Brain microvascular endothelial cell (primary cell): ENCODE measurements around the gene LAPTM4A.
A peak's percentile ranks its signal among the peaks of the same experiment; 100 is the strongest.

Experiments used
- DNase-seq: peaks from one replicate; pipeline ENCODE4 v3.0.0-alpha.2; 2020
- H3K27ac ChIP-seq: fragments of 250-450 bp; sonication (Bioruptor Pico); 2 replicates; pipeline ENCODE4 v1.5.1; 2020; ENCODE audit warnings: mild to moderate bottlenecking, moderate library complexity
- H3K27me3 ChIP-seq: fragments of 250-450 bp; sonication (Bioruptor Pico); replicated peaks from 2 replicates; pipeline ENCODE4 v1.5.1; 2020; ENCODE audit warnings: mild to moderate bottlenecking
- H3K36me3 ChIP-seq: fragments of 250-450 bp; sonication (Bioruptor Pico); replicated peaks from 2 replicates; pipeline ENCODE4 v1.5.1; 2020; ENCODE audit warnings: mild to moderate bottlenecking
- H3K4me3 ChIP-seq: 2 replicates; pipeline ENCODE4 v1.5.1; 2011; ENCODE audit warnings: low read depth, mild to moderate bottlenecking, control low read depth, low read length, moderate library complexity
- CTCF ChIP-seq: IDR thresholded peaks from 2 replicates; pipeline ENCODE4 v1.5.1; 2011; ENCODE audit warnings: low read depth, mild to moderate bottlenecking, moderate library complexity, low read length, control low read depth, inconsistent platforms; ENCODE audit errors: missing control alignments
- in situ Hi-C: cut with HindIII; loops from 2 replicates; pipeline ENCODE4 v1.10.0; 2017; ENCODE audit warnings: low sequenced_read_pairs, low pct_ligation_motif_present

Gene LAPTM4A

DNA sequence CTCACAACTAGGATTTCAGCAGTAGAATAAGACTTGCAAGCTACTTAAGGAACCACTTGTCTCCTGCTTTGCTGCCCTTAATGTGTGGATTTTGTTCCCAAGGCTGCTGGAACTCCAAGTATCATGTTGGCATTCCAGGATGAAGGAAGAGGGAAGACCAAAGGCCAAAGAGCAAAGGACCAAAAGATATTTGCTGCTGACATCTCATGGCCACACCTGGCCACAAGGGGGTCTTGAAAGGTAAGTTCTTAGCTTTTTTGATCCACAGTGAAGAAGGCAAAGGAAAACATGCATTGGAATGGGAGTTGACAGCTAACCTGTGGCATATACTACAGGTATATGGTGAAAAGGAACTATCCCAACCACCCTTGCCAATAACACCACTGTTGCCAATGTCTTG is 35.1 kb downstream of the LAPTM4A start:
- Histone ChIP-seq H3K27me3 (no peaks in the 10 kb centered on the region), H3K36me3 (no peaks in the 10 kb centered on the region), H3K27ac (no peak overlapping the region), H3K4me3 (no peak overlapping the region)
- no peak for DNase-seq
- in situ Hi-C loops, result no loop called here
- no peak for TF ChIP-seq CTCF

GRCh38 chr2:20015482-20016083 is 35.8 kb downstream of the LAPTM4A start:
- peak; percentile 12 for DNase-seq
- Histone ChIP-seq H3K27me3 (no peaks in the 10 kb centered on the region), H3K4me3 (no peak overlapping the region), H3K27ac (no peak overlapping the region), H3K36me3 (no peaks in the 10 kb centered on the region)
- peak; percentile 40 for TF ChIP-seq CTCF
- in situ Hi-C loops, result no loop called here

- Histone ChIP-seq H3K4me3 (peak overlapping the region; percentile 55), H3K27ac (no peak overlapping the region), H3K36me3 (no peaks in the 10 kb centered on the region), H3K27me3 (no peaks in the 10 kb centered on the region)
- DNase-seq, result no peak
- TF ChIP-seq CTCF, result no peak
- in situ Hi-C loops, result no loop called here
Observed at GRCh38 chr2:20013126-20013849, 38.1 kb downstream of the LAPTM4A start.

- no peak for TF ChIP-seq CTCF
- Histone ChIP-seq H3K27ac (no peak within 1 kb of the TSS), H3K36me3 (no peaks in the 10 kb centered on the region), H3K4me3 (peak within 1 kb of the TSS; percentile 55), H3K27me3 (no peaks in the 10 kb centered on the region)
- no peak for DNase-seq
- in situ Hi-C loops, result no loop called here
Observed at GRCh38 chr2:20012282-20013125, 38.9 kb downstream of the LAPTM4A start, which contains the start of gene MATN3. TSS of gene MATN3 (minus strand) at chr2:20012668. CDS start at chr2:20012631, 37 bp downstream.

DNA sequence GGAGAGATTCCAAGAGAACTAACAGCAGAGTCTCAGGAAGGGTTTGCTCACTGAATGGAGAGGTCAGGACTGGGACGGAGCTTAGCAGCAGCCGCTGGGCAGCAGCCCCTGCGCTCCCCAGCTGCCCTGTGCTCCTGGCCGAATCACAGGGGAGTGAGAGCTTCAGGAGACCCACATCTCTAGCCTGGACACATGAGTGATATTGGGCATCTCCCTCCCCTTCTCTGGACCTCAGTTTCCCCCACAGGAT is 39.5 kb downstream of the LAPTM4A start:
- TF ChIP-seq CTCF, result no peak
- Histone ChIP-seq H3K4me3 (peak overlapping the region; percentile 55), H3K27me3 (no peaks in the 10 kb centered on the region), H3K36me3 (no peaks in the 10 kb centered on the region), H3K27ac (no peak overlapping the region)
- DNase-seq, result no peak
- in situ Hi-C loops, result no loop called here
